NCI-H2171 treated with DMSO at 0.1 percent for 48 hours (cell line): Measurements from ENCODE around the gene OR2F1.

Experiments
- DNase-seq: peaks from one replicate; lab custom pipeline; 2025; lab: John Stamatoyannopoulos, UW

The OR2F1 gene

DNA sequence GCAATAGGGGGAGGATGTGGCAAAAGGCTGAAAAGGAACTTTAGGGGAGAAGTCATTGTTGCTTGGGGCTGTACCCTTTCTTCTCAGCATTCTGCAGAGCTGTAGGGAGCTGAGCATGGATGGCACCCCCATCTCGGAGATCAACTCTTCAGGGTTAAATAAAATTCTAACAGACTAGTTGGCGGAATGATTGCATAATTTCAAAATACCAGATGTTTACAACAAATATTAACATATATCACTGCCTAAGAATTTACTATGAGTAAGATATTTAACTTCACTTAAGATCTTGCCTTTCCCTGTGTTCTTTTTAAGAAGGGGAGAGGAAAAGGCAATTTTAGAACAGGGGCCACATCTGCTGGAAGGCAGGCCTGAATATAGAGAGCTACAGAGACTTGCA, 509 bp upstream of the OR2F1 start:
- no peak for DNase-seq

DNA sequence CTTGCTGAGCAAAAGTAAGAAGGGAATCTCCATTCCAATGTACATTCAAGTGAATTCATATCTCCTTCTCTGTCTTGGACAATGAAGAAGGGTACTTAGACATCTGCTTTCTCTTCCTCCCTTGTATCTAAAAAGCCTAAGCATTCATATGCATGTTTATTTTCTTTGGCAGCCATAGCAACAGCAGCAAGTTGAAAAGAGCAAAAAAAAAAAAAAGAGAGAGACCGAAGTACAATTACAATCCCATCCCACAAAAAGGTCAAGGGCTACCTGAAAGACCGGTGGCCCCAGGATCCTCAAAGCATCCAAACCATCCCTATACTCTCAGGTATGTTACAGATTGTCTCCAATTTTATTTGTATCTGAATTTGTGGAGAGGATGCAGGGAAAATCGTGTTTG, 4.1 kb downstream of the OR2F1 start:
- DNase-seq: no peak

DNA sequence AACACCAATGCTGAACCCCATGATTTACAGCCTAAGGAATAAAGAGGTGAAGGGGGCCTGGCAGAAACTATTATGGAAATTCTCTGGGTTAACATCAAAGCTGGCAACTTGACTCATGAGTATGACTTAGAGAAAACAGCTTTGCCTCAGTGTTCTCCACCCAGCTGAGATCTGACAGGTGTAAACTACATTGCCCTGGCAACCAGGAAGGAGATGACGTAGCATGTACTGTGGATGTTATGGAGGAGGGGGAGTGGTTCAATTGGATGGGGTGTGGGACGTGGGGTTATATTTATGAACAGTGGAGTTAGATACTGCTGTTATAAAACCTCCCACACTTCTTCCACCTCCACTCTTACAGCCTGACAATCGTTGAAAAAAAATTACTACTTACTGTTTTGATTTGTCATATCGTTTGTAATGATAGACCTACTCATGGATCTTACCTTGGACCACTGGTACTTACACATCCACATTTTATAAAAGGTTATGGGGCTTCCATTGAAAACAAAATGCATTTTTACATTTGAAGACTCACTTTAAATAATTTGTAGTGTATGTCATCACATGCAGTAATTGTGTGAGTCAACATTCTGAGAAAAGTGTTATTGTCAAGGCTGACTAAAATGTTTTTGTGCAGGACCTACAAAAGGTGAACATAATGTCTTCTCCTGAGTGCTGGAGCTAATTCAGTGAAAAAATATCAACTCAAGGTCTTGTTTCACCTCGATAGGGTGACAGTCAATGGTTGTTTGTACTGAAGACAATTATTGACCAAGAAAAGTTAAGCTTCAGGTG, 6.4 kb downstream of the OR2F1 start:
- no peak for DNase-seq

DNA sequence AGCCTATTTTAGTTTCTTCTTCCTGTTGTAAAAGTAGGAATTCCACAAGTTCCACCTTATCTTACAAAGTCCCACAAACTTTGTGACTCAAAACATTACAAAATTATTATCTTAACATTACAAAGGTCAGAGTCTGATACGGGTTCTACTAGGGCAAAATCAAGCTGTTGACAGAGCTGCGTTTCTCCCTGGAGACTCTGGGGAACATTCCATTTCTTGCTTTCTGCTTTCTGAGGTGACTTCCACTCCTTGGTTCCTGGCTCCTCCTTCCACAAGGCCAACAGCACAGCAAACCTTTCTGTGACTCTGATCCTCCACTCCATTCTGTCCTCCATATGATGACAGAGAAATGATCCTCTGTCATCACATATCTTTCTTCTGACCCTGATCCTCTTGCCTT, 10.6 kb downstream of the OR2F1 start:
- no peak for DNase-seq

DNA sequence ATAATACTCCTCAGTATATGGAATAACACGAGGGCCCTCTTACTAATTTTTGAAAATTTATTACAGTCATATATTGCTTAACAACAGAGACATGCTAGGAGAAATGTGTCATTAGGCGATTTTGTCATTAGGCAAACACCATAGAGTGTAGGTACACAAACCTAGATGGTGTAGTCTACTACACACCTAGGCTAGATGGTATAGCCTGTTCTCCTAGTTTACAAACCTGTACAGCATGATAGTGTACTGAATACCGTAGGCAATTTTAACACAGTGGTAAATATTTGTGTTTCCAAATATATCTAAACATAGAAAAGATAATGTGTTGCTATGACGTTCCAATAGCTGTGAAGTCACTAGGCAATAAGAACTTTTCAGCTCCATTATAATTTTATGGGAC, 12.8 kb downstream of the OR2F1 start:
- no peak for DNase-seq

DNA sequence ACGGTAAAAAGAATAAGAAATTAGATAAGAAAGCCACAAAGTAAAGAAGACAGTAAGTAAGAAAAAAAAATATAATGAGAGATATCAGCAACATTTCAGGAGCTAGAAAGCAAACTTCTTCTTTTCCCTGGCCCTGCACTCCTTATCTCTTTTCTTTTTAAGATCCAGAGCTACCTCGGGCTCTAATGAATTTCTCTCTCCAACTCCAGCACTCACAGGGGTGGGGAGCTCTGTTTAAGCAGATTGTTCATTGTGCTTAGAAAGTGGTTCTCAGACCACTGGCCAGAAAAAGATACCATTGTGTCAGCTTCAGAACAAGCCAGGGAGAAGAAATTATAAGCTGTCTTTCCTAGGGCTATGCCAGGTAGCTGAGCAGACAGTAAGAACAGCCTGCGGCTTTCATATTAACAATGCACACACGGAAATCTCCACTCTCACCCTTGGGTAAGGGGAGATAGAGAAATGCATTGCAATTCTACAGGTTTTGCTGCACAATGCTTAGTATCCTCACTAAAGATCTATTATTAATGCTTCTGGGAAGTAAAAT, 19.3 kb downstream of the OR2F1 start:
- no peak for DNase-seq

DNA sequence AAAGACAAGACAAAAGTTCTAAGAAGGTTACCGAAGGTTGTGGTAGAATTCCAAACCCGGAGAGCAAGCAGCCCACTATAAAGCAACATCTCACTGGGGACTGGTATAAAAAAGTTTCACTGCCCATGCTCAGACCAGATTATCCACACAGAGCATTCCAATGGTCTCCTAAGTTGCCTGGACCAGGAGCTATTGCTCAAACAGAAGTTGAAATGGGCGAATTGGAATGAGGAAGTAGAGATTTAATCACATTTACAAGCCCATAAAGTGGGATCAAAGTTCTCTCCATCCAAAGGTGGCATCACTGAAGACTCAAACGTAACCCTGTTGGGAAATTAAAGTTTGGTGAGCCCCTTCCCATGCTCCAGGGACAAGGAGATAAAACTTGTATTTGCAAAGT, 19.8 kb downstream of the OR2F1 start:
- no peak for DNase-seq

DNA sequence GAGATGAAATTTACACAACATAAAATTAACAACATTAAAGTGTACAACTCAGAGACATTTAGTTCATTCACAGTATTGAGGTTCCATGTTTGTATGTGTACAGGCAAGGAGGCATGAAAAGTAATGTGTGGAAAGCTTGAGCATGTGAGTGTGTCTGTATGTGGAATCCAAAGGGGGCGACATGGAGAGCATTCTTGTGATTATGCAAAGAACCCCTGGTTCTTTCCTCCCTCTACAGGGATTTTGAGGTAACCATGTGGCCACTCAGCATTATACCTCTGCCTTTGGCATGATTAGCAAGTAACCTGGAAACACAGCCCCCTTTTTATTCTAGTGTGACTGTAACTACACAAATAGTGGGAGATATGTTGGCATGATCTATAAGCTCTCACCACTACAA, 21.0 kb downstream of the OR2F1 start:
- DNase-seq: no peak

DNA sequence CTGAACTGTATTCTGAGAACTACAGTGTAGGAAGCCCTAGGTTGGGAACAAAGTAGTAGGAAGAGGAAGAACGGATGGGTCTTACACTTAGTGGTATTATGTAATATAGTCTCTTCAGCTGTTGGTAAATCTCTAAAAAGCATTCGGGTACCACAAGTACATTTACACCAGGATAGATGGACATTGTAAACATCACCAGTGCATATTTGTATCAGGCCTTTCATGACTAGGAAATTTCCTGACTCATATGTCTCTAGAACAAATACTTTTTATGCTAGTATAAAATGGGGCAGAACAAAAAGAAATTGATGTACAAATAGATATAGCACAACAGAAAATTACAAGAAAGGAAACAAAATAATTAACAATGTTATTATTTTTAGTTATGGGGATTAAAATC, 23.9 kb downstream of the OR2F1 start:
- no peak for DNase-seq

DNA sequence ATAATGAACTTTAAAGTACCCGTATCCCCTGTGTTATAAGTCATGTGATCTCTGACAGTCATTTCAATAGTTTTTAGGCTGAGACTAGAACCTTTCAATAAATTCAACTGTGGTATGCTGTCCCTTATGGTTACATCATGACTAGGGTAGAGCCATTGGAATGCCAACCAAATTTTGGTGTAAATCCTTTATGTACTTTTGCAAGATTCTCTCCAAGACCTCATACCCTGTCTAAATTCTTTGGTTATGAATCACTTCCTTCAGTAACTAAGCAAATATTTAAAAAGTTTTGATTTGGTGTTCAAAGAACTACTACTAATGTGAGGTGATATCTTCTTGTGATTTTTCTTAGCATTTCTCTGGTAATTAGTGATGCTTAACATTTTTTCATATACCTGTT, 24.7 kb downstream of the OR2F1 start:
- DNase-seq: no peak

DNA sequence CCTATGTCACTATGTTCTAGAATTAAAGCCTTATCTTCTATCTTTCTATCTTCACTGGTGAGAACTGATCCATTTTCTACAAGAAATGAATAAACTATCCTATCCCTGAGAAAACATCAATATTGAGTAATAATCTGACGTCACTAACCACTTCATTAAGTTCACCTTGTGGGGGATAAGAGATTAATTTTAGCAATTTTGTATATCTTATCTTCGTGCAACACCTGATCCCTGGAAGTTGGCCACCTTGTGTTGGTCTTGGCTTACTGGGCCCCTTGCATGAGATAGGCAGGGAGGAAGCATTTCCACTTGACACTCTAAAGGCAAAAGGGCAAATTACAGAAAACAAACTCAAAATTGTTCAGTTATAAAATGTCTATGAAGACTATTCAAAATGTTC, 25.4 kb downstream of the OR2F1 start:
- DNase-seq: no peak

DNA sequence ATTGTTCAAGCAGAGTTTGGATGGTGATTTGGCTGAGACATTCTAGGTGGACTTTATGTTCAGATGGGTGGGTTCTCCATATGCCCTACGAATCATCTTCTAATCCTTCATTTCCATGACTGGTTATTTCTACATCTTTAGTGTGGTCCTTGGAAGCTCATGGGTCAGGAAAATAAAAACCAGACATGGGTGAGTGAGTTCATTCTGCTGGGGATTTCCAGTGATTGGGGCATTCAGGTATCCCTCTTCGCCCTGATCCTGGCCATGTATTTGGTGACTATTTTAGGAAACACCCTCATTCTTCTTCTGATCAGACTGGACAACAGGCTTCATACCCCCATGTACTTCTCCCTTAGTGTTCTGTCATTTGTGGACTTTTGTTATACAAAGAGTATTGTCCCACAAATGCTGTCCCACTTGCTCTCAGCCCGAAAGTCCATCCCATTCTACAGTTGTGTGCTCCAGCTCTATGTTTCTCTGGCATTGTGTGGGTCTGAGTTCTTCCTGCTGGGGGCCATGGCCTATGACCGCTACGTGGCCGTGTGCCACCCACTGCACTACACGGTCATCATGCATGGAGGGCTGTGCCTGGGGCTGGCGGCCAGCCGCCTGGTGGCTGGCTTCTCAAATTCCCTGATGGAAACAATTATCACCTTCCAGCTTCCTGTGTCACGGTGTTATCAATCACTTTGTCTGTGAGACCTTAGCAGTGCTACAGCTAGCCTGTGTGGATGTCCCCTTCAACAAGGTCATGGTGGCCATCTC, 26.3 kb downstream of the OR2F1 start:
- DNase-seq: no peak

DNA sequence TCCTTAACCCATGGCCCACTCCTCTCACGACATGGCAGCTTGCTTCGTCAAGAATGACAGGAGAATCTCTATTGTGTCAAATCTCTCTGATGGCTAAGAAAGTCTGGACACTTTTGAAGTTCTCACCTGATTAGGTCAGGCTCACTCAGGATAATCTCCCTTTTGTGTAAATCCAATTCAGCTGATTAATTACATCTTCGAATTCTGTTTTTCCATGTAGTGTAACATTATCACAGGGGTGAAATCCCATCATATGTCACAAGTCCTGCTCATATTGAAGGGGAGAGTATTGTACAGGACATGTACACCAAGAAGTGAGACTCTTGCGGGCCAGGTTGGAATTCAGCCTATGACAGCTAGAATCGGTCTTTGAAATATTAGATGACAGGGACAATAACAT, 29.3 kb downstream of the OR2F1 start:
- DNase-seq: no peak

DNA sequence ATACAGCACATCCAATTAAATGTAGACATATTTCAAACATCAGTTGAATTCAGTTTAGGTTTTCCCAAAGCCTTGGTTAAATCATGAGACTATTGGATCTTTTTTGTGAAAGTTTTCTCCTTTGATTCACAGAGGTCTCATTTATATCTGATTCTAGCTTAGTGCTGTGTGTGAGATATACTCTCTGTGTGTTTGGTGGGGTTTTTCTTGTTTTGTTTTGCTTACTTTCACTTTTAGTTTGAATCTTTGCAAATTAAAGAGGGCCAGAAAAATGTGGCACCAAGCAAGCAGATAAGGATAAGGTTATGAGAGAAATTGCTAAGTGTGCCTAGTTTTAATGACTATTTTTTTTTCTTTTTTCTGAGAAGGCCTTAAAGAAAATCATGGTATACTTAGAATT, 32.9 kb downstream of the OR2F1 start:
- DNase-seq: no peak

DNA sequence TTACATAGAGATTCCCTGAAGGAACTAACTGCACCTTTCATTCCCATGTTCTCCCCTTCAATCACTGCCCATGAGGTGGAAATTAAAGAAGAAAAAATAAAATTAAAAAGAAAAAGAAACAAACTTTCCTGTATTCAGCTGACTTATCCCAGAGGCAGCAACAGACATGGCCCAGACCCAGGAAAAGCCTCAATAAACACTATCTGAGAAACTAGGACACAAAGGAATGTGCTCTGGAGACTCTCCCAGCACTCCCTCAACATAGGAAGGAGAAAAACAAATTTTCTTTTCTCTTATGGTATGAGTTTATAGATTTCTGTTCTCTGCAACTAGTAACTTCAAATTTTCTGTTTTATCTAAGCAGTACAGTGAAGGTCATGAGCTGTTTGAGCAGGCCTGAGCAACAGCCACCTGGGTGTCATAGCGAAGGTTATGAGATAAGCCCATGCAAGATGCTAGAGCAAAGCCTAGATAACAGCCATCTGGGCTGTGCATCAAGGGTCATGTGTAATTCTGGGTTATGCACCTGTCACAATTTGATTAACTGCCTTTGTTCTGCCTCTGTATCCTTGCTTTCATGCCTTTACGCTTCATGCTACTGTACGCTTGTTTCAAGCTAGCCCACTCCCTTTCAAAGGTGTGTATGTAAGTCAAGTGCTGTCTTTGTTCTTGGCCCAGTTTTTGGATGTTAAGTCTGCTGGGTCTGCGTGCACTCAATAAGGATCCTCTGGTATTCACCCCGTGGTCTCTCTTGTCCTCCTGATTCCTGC, 34.5 kb downstream of the OR2F1 start:
- DNase-seq: no peak

DNA sequence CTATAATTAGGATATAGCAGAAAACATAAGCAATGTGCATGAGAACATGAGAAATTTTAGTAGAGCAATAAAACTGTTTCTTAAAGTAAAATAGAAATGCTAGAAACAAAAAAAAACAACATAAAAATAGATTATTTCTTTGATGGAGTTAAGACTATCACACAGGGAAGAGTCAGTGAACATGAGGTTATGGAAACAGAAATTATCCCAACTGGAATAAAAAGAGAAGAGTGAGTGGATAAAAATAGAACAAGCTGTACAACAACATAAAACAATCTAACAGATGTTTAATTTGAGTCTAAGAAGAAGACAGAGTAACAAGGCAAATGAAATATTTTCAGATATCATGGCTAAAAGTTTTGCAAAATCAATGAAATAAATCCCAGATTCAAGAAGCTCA, 38.0 kb downstream of the OR2F1 start:
- DNase-seq: no peak

DNA sequence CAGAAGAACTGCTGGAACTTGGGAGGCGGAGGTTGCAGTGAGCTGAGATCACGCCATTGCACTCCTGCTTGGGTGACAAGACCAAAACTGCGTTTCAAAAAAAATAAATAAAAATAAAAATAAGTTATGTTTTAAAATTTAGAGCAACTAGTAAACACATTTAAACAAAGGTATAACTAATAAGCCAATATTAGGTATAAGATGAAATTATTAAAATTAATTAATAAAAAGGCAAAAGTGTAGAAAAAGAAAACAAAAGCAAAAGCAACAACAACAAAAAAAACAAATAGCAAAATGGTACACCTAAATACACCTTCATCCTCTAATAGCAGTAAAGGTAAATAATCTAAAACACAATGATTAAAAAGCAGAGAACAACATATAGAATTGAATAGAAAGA, 39.3 kb downstream of the OR2F1 start:
- no peak for DNase-seq

DNA sequence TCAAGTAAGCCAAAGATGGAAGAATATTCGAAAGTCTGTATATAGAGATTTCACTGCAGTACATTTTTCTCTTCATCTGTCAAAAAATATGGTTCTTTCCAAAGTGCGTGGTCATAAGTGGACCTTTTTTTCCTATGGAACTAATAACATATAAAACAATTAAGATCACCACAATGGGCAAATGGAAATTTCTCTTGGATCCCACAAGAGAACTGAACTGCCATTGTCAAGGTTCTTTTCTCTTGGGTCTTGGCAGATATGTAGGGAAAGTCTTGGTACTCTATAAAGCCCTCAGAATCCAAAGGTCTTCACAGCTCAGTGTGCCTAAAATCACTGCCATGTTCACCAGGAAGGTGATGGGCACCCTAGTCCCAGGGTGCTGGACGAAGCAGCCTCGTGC, 45.4 kb downstream of the OR2F1 start, which contains the start of gene OR6B1:
TSS of gene OR6B1 (plus strand) at position 301 of the 400 bp plus-strand sequence. CDS start 3,677 bp downstream, outside the sequence.
- no peak for DNase-seq

DNA sequence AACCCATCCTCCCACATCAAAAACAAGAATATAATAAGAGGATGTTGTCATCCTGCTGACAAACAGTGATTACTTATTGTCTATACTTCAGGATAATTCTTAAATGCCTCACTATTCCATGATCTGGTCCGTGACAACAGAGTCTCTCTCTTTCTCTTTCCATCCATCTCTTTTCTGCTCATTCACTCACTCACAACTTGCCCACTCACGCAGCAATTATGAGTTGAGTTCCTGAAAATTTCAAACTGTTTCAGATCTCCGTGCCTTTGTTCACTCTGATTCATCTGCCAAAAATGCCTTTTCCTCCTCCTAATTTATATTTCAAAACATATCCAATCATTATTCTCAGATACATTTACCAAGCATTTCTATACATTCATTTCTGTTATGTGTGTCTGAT, 46.9 kb downstream of the OR2F1 start:
- no peak for DNase-seq

DNA sequence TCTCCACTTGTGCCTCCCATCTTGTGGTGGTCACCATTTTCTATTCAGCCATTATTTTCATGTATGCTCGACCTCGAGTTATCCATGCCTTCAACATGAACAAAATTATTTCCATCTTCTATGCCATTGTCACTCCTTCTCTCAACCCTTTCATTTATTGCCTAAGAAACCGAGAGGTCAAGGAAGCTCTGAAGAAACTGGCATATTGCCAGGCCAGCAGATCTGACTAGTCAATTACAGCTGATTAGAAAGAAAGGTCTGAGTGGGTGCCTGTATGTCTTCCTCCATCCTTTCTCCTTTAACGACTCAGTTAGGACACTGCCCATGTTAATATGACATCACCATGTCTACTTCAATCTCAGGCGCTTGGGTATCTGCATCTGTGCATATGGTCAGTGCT, 50.1 kb downstream of the OR2F1 start:
- no peak for DNase-seq

DNA sequence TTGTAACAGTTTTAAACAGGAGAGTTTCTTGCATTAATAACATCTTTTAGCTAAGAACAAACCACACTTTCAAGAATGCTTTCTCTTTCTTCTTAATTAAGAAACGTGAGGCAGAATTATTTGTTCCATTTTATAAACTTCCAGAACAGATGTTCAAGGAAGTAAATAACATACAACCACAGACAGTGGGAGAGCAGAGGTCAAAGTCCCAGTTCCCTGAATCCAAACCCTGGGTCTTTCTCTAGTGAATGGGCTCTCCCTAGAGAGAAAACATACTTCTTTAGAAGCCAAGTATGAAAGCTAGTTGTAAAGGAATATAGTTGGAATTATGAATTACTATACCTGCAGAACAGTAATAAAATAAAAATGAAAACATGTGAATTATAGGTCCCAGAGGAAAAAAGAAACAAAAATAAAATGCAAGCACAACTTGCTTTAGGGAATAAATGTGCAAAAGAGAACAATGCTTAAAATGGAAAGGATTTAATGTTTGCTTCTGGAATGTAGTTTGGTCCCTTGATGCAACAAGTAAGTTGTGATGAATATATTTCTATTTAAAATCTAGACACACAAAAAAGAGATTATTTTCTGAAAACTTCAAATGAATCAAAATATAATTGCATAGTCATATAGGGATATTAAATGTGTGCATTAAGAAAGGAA, 51.5 kb downstream of the OR2F1 start:
- DNase-seq: no peak

DNA sequence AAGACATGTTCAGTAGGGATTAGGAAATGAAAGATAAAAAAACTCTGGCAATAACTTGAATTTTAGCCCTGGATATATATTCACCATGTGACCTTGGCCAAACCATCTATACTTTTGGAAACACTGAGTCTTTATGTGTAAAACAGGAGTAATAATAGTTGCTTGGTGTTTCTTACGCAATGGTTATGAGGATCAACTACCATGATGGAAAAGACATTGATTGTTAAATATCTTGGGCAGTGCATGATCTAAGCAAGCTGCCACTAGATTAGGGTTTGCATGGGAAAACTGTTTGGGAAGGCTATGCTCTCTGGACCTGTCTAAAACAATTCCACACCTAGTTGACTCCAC, 52.0 kb downstream of the OR2F1 start:
- DNase-seq: no peak
